Uterus (tissue), 4 donors: ENCODE data around the gene ADARB1. TPM values are rescaled to one million over a fixed set of nuclear protein-coding genes. Genes with fewer than 3 reads are reported as not detected.

Source experiments
- DNase-seq, 2 donors: peaks; one replicate each; pipeline ENCODE4 v3.0.0-alpha.2; 2019 to 2020
- H3K27ac ChIP-seq, 2 donors: fragments of 200-600 bp; sonication (generic); 1 replicate in 1 of 2; 2 replicates in 1 of 2; pipeline ENCODE4 v1.5.1; 2016 to 2018
- H3K27me3 ChIP-seq, 2 donors: fragments of 200-600 bp; sonication (generic); one replicate each; pipeline ENCODE4 v1.5.1; 2018 to 2019; ENCODE audit warnings: control low read depth in 1 of 2
- H3K36me3 ChIP-seq, 2 donors: fragments of 200-600 bp; sonication (generic); one replicate each; pipeline ENCODE4 v1.5.1; 2019; ENCODE audit warnings: control low read depth in 1 of 2
- H3K4me1 ChIP-seq, 2 donors: fragments of 200-600 bp; sonication (generic); one replicate each; pipeline ENCODE4 v1.5.1; 2018 to 2019; ENCODE audit warnings: control low read depth in 1 of 2
- H3K4me3 ChIP-seq, 2 donors: fragments of 200-600 bp; sonication (generic); 1 replicate in 1 of 2; 2 replicates in 1 of 2; pipeline ENCODE4 v1.5.1; 2018 to 2019; ENCODE audit warnings: mild to moderate bottlenecking in 1 of 2
- H3K9me3 ChIP-seq, 2 donors: fragments of 200-600 bp; sonication (generic); one replicate each; pipeline ENCODE4 v1.5.1; 2019; ENCODE audit warnings: control low read depth in 1 of 2
- CTCF ChIP-seq, 4 experiments: fragments of 200-600 bp in 2 of 4; fragments of 450-650 bp in 2 of 4; sonication (generic) in 2 of 4; IDR thresholded peaks; one replicate each; pipeline ENCODE4 v1.5.1; 2016 to 2019; ENCODE audit warnings: antibody characterized with exemption in 4 of 4, mild to moderate bottlenecking in 2 of 4, moderate library complexity in 1 of 4
- POLR2A ChIP-seq, 2 donors: fragments of 450-650 bp; IDR thresholded peaks; one replicate each; pipeline ENCODE4 v1.6.1; 2016; ENCODE audit warnings: antibody characterized with exemption in 2 of 2, mild to moderate bottlenecking in 1 of 2, moderate library complexity in 1 of 2
- intact Hi-C: fragments of 100-400 bp; cut with DNase I; formaldehyde crosslinking; loops from one replicate; pipeline ENCODE4 v1.15.1; 2023; ENCODE audit warnings: low total_unique reads
- total RNA-seq, 4 donors: library from RNA; depleted of rRNA in 3 of 4; stranded (reverse); fragments of >200 nt in 3 of 4; gene quantifications; one replicate each; pipeline versions ENCODE4 v1.1.0 to v1.2.4, GENCODE V29; 2014 to 2023
- donor health status: DM: yes; HTN: yes; CAD: no.

The ADARB1 gene
- total RNA-seq, 4 donors from 2014 or later = 21.8 to 69.6 (median 43.3) TPM

- H3K27ac ChIP-seq = no peak overlapping the region
- no peaks in the 10 kb centered on the region for H3K9me3 ChIP-seq
- intact Hi-C loops = no loop called here
- peak in 1 of 2 donors; percentile 9 for DNase-seq
- H3K4me1 ChIP-seq = peaks cover 0 to 16% of the 10 kb centered on the region in 2 donors
- H3K27me3 ChIP-seq = no peaks in the 10 kb centered on the region
- no peaks in the 10 kb centered on the region for H3K36me3 ChIP-seq
- TF ChIP-seq POLR2A (IDR thresholded peaks at IDR 0.05) = no peak
- no peak overlapping the region for H3K4me3 ChIP-seq
These were observed 38.9 kb upstream of the ADARB1 start for GRCh38 chr21:45035477-45035848.

DNA sequence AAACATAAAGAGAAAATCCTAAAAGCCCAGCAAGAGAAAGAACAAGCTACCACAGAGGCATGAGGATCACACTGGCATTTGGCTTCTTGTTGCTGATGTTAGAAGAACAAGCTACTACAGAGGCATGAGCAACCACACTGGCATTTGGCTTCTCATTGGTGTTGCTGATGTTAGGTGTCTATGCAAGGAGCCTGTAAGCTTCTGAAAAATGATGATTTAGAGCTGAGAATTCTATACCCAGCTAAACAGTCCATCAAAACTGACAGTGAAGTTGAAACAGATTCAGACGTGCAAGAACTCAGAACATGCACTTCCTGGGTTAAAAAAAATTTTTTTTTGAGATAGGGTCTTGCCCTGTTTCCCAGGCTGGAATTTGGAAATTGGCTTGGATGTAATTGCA is 37.8 kb upstream of the ADARB1 start:
- TF ChIP-seq POLR2A (IDR thresholded peaks at IDR 0.05) = no peak
- no peak for TF ChIP-seq CTCF (IDR thresholded peaks at IDR 0.05)
- no peaks in the 10 kb centered on the region for H3K36me3 ChIP-seq
- no peaks in the 10 kb centered on the region for H3K27me3 ChIP-seq
- no peak overlapping the region for H3K27ac ChIP-seq
- intact Hi-C loops = no loop called here
- peaks cover 0 to 19% of the 10 kb centered on the region in 2 donors for H3K4me1 ChIP-seq
- H3K9me3 ChIP-seq = no peaks in the 10 kb centered on the region
- no peak overlapping the region for H3K4me3 ChIP-seq
- DNase-seq = no peak

GRCh38 chr21:45037986-45038385 is 36.4 kb upstream of the ADARB1 start:
- Histone ChIP-seq H3K27me3 (no peaks in the 10 kb centered on the region), H3K4me3 (no peak overlapping the region), H3K4me1 (peaks cover 0 to 15% of the 10 kb centered on the region in 2 donors), H3K27ac (no peak overlapping the region), H3K9me3 (no peaks in the 10 kb centered on the region), H3K36me3 (no peaks in the 10 kb centered on the region)
- DNase-seq = no peak
- TF ChIP-seq POLR2A (IDR thresholded peaks at IDR 0.05) (no peak), CTCF (IDR thresholded peaks at IDR 0.05) (no peak)
- intact Hi-C loops = no loop called here

- Histone ChIP-seq H3K9me3 (no peaks in the 10 kb centered on the region), H3K27me3 (no peaks in the 10 kb centered on the region), H3K27ac (no peak overlapping the region), H3K4me1 (peaks cover 0 to 4% of the 10 kb centered on the region in 2 donors), H3K36me3 (no peaks in the 10 kb centered on the region), H3K4me3 (no peak overlapping the region)
- intact Hi-C loops = no loop called here
- no peak for DNase-seq
- TF ChIP-seq CTCF (IDR thresholded peaks at IDR 0.05) = no peak
These were observed 34.8 kb upstream of the ADARB1 start for GRCh38 chr21:45039317-45040156.

DNA sequence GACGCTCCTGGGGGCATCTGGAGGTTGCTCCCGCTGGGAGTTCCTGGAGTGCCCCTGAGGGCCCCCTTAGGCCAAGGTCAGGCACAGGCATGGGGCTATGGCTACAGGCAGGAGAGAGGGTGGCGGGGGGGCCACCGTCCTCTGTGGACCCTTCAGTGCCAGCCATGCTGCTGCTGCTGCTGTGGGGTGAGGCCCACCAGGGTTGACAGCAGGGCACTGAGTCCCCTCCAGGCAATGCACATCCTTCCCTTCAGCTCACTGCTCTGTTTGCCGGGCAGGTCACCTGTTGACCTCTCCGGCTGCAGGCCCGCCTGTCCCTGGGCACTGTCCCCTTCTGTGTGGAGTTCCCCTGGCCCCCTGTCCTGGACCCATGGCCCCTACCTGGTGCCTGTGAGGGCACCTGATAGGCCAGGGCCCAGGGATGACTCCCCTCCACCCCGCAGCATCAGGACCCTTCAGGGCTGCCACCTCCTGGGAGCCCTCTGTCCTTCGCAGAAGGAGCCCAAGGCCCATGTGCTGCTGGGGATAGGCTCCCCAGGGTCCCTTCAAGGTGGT is 34.1 kb upstream of the ADARB1 start:
- TF ChIP-seq POLR2A (IDR thresholded peaks at IDR 0.05) (no peak), CTCF (IDR thresholded peaks at IDR 0.05) (no peak)
- no peak for DNase-seq
- H3K27ac ChIP-seq = peak overlapping the region; percentile 35 to 71

More for the DNA sequence above, 34.1 kb upstream of the ADARB1 start:
- peaks cover 0 to 4% of the 10 kb centered on the region in 2 donors for H3K4me1 ChIP-seq
- H3K36me3 ChIP-seq = no peaks in the 10 kb centered on the region
- H3K9me3 ChIP-seq = no peaks in the 10 kb centered on the region
- intact Hi-C loops = no loop called here
- no peak overlapping the region for H3K4me3 ChIP-seq
- H3K27me3 ChIP-seq = no peaks in the 10 kb centered on the region
